Measurements from ENCODE around the gene CBS.
"Not testable (repeated sequence)": the region's sequence is repeated elsewhere in the genome, so short reads cannot be mapped to it uniquely, and the experiment has no call there.

The CBS gene

DNA sequence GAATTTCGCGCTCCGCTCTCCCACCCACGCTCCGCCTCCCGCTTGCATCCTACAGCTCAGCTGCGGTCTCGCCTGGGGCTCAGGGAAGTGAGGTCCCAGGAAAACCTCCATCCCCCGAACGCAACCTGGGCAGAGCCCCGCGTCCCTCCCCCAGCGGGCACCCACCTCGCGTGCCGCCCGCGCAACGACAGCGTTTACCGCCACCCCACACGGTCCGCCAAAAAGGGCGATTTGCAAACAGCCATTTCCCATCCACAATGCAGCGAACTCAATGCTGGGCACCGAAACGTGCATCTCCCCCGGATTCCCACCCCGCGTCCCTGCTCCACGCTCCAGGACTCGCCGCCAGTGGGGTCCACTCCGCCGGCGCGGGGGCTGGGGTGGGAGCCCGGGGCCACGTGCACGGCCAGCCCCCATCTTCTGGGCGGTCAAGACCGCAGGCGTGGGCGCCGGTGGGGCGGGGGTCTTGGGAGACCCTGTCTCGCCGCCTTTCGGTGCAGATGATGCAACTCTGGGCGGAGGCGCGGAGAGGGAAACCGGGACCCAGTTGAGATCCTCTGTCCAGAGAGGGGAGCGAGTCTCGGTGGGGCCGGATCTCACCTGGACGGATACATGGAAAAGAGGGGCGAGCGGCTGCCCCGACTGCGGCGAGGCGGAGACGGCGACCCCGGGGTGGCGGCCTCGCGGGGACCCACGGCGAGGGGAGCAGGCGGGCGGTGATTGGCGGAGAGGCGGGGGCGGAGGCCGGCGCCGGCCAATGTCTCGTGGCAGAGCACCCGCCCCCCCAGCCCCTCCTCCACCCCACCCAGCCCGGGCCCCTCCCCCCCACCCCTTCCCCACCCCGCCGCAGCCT, at the start of gene CBS:
CBS (minus strand) TSS at position 666 of the 853 bp plus-strand sequence. CDS start 3,642 bp downstream, outside the sequence.
- not testable (repeated sequence) for DNase-seq

DNA sequence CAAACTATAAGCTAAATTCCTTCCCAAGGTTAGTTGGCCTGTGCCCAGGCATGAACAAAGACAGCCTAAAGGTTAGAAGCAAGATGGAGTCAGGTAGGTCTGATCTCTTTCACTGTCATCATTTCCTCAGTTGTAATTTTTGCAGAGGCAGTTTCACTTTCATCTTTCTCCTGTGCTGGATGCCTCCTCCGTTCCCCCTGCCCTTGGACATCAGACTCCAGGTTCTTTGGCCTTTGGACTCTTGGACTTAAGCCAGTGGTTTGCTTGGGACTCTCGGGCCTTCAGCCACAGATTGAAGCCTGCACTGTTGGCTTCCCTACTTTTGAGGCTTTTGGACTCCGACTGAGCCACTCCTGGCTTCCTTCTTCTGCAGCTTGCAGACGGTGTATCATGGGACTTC, 40.3 kb upstream of the CBS start:
- DNase-seq: not testable (repeated sequence)

DNA sequence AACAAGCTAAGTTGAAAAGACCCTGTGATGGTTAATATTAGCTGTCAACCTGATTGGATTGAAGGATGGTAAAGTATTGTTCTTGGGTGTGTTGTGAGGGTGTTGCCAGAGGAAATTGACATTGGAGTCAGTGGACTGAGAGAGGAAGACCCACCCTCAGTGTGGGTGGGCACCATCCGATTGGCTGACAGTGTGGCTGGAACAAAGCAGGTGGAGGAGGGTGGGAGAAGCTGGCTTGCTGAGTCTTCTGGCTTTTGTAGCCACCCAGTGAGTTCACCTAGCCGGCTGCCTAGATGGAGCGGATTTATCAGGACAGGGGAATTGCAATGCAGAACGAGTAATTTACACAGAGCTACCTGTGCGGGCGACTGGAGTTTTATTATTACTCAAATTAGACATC, 38.8 kb upstream of the CBS start:
- not testable (repeated sequence) for DNase-seq

DNA sequence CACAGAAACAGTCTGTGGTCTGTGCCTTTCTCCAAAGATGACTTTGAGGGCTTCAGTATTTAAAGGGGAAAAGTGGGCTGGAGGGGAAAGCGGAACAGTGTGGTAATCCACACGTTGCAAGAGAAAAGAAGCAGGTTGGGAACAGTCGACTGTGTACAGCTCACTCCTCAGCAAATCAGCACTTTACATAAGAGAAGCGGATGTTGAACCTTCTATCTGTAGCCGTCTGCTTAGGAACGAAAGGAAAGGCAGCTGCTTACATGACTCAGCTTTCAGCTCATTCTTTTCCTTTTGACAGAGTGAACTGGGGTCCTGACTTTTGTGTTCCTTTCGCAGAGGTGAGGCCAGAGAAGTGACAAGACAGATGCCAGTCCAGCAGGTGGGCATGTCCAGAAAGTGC, 33.4 kb upstream of the CBS start:
- DNase-seq: not testable (repeated sequence)

DNA sequence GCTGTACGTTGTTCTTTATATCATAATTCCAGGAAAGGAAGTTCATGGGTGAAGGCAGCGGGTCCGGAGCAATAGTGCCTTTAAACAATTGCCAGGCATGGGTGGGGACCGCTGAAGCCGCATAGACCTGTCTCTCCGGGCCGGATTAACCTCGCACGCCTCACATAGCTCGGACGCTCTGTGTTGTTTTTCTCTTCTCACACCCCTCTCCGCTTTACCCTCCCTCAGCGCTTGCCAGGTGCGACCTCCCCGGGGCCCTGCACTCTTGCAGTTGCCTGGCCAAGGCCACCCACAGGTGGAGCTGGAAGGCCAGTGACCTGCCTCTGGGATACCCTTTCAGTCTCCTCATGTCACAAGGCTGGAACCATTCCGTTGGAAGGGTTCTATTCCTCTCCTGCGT, 32.5 kb upstream of the CBS start:
- DNase-seq: not testable (repeated sequence)

DNA sequence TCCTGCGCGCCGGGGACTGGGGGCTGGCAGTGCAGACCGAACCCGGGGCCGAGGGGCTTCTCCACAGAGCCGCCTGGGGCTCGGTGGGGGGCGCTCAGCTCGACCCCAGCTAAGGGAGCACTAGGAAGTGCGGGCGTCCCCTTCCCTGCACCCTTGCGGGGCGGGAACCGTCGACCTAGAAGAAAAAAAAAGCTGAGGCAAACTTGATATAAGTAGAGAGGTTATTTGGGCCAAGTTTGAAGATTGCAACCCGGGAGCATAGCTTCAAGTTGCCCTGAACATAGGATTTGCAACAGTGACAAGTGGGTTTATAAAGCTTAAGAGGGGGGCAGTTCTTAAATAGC, 32.1 kb upstream of the CBS start:
- DNase-seq: not testable (repeated sequence)

DNA sequence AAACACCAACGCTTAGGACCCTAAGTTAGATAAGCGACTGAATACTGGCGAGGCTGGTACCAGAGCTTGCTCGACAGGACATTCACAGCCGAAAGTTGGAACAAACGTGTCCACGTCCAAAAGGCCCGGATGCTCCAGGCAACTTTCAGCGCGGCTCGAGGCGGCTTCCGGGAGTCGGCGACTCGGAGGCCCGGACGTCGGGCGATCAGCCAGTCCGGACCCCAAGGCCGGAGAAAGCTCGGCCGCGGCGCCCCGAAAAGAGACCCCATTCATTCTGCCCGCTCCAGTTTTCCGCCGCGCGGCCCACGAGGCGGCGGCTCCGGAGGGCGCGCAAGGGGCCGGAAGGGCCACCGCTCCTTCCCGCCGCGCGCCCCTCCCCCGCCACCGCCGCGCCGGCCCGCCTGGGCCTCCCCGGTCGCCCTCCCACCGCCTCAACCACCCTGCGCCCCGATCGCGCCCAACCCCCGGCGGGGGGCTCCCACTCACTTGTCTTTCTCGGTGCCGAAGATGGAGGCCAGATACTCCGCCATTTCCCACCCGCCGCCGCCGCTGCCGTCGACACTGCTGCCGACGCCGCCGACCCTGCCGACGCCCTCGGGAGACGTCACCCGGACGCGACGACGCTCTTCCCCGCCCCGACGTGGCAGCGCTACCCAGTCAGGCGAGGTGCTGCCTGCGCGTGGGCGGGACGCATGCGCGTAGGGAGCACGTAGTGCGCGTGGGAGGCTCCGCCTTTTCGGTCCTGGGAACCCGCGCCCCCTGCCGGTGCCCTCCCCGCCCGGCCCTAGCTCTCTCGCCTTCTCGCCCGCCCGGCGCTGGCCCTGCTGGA, 31.5 kb upstream of the CBS start, which contains the start of gene U2AF1:
U2AF1 (minus strand) TSS at position 606 of the 829 bp plus-strand sequence; CDS start at position 530, 76 bp downstream.
- DNase-seq: not testable (repeated sequence)

DNA sequence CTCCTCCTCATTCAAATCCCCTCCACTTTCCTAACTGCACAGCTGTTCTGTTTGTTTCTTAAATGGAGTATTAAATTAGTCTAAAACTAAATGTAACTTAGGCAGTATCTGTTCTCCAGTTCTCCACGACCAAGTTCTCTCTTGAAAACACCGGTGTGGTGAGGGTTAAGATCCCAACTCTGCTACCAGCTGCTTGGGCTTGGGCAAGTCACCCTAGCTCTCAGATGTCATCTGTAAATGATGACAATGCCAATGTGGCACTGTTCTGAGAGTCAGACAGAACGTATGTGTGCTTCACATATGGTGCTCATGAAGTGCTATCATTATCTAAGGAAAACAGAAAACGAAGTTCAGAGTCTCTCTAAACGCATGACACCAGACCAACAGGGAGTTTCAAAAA, 29.0 kb upstream of the CBS start:
- not testable (repeated sequence) for DNase-seq

DNA sequence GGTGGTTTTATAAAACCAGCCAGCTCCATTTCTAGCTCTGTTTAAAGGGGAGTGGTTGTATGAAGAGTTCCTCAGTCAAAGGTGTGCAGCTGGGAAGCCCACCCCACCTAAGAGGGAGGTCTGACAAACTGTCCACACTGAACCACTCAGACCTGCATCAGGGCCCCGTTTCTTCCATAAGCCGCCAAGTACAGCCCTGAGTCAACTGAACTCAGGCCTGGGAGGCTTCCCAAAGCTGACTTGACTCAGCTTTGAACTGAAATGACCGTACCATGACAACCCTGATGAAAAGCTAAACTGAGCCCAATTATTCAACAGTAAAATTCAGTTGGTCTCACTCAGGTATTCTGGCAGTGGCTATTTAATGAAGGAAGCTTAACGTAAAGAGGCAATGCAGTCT, 26.6 kb upstream of the CBS start:
- not testable (repeated sequence) for DNase-seq

DNA sequence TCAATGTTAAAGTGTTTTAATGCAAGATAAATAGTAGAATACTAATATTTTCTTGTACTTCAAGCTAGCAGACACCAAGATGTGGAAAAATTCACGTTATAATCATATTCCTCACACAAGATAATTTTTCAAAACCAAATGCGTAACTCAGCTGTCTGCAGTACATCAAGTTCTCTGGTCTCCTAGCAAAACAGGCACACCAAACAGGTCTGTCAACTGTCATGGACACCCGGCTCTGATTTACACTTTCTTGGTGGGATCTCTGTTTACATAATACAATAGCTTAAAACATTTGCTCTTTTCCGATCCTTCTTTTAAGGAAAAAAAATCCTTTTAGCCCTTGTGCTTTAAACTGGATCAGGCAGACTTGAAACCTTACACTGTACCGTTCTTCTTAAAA, 26.0 kb upstream of the CBS start:
- not testable (repeated sequence) for DNase-seq

DNA sequence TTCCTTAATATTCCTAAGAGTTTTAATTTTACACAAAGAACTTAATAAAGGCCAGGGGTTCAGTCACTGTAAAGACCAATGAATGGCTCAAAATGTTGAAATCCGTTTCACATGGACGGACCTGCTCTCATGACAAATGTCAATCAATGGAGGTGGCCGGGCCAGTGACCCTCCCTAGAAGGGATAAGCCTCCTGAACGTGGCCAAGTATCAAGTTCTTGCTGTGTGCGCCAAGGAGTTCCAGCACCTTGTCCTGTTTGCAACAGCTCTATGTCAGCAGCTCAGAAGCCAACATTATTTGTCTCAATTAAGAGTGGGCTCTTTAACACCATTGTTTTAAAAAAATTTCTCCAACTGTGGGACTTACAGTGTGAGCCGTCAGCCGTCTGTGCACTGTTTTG, 25.4 kb upstream of the CBS start:
- DNase-seq: not testable (repeated sequence)

DNA sequence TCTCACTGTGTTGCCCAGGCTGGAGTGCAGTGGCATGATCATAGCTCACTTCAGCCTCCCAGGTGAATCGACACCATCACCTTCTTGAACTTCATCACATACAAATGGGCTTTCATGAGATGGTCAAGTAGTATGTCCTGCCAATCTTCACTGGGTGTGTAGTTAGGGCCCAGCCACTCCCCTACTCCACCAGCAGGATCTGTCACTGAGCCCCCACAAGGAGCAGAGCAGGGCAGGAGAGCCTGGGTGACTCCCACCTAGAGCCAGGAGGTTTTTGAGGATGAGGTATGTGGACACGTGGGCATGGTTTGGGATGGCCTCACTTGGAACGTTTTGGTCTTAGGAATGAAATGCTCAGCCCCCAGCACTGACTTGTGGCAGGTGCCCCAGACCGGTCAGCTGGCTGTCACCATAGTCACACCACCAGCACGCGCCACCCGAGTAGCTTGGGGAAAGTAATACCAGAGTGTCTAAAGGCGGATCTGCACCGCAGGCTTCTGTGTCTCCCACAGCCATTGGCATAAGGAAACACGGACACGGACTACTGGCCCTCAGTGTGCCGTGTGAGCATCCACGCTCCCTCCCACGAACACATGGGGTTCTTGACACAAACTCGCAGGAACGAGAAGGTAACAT, 16.5 kb upstream of the CBS start:
- DNase-seq: not testable (repeated sequence)

DNA sequence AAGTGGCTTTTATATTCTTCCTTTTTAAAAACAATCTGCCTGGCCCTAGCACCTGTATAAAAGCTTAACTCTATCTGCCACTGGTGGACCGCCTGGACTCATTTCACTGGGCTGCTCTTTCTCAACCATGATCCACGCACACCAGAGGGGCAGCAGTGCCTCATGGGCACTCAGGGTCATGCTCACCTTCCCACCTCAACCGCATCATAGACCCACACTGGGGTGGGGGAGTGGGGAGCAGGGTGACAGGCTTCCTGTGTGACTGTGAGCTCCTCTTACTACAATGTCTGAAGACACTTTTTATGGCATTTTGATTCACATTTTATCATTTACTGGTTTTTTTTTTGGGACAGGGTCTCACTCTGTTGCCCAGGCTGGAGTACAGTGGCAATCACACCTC, 15.3 kb upstream of the CBS start:
- DNase-seq: not testable (repeated sequence)

DNA sequence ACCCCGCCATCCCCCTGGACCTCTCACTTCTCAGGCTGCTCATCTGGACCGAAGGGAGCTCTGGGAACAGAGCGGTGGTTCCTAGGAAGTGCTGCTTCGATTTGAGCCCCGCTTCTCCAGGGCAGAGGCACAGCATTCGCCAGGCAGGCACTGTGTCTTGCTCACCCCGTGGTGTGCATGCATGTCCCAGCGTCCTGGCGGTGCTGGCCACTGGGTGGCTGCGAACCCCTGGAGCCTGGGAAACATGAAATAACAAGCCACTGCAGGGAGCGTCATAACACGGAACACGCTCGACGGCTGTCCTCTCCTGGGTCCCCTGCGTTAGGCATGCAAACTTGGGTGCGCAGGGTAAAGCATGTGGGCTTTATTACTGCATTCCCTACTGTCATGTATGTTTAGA, 13.8 kb upstream of the CBS start:
- not testable (repeated sequence) for DNase-seq

DNA sequence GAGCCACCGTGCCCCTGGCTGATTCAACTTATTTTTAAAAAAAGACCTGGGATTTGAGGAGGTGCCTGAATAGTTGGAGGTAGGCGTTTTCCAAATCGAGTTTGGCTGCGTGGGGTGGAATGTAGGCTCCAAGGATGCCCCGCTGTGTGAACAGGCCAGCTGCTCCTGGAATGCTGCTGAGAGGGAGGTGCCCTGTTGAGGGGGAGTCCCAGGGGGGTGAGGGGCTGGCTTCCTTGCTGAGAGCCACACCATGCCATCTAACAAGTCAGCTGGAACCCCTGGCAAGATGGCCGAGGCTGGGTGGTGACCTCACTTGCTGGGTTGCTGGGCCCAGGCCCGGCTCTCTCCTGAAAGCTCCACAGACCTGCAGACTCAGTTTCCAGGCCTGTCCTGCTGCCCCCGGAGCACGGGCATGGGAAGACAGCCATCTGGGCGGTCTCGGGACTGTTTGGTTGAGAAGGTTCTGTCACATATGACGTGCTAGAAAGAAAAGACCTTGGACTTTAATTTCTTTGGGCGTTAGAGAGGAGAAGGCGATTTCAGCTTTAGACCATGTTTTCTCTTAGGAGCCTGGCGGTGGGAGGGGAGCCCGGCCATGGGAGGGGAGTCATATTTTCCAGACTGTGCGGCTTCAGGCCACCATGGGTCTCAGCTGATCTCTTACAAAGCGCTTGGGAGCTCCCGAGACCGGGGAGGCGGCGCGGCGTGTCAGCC, 7.1 kb upstream of the CBS start:
- DNase-seq: not testable (repeated sequence)

DNA sequence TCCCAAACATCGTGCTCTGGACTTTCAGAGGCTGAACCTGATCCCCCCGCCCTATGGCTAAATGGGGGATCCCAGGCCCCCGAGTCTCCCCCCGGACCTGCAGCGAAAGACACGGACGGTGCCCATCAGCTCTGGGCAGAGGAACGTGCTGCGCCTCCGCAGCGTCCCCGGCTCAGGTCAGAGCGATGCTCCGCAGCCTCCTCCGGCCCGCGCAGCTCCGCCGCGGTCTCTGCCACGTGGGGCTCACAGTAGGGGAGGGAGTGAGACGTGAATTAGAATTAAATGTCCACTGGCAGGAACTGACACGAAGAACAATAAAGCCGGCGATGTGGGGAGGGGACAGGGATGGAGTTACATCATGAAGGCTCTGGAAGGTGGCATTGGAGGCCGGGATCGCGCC, 1.0 kb upstream of the CBS start:
- DNase-seq: not testable (repeated sequence)

DNA sequence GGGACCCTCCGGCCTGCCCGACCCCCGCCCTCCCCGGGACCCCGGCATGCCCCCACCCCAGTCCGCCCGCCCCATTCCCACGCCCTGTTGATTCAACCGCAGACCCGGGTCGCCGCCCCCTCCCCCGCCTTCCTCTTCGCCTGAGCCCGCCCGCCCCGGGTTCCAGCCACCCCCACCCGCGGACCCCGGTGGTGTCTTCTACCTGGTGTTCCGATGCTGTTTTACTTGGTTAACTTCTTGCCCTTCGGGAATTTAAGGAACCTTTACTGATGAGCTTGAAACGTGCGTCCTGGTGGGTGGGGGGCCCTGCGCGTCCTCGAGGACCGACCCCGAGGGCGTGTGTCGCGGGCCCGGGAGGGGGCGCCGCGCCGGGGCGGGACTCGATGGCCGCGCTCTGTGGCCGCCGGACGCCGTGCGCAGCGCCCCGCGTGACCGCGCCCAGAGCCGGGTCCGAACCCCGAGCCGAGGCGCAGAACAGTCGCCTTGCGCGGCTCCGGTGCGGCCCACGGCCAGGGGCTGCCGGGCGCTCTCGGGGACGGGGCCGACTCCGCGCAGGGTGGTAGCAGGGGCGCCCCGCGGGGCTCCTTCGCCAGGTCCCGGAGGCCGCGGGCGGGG, 495 bp upstream of the CBS start:
- not testable (repeated sequence) for DNase-seq

DNA sequence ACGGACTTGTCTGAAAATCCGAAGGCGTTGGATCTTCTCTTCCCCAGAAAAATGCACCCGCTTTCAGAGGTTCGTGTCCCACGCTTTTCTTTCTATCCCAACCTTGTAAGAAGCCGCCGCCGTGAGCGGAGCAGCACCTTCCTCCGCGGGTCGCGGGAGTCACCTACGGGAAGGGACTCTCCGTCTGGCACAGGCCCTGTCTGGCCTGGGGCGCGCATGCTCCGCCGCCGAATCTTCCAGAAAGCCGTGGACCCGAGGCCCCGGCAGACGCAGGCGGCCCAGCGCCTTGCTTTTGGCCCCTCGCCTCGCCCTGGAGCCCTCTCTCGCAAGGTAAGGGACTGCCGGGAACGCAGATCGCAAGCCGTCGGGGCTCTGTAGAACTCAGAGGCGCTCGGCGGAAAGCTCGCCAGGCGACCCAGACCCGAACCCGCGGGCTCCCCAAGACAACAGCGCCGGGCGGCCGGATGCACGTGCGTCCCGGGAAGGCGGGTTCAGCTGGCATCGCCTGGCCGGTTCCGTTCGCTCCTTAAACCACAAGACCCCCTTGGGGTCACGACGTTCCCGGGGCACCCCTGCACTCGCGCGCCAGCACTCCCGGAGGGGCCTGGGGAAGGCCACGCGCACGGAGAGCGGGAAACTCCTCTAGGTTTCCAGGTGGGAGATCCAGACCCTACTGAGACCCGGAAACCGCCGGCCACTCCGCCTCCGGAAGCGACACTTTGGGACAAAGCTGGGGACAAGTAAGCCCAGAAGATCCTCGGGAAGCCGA, 1.1 kb downstream of the CBS start:
- DNase-seq: not testable (repeated sequence)

DNA sequence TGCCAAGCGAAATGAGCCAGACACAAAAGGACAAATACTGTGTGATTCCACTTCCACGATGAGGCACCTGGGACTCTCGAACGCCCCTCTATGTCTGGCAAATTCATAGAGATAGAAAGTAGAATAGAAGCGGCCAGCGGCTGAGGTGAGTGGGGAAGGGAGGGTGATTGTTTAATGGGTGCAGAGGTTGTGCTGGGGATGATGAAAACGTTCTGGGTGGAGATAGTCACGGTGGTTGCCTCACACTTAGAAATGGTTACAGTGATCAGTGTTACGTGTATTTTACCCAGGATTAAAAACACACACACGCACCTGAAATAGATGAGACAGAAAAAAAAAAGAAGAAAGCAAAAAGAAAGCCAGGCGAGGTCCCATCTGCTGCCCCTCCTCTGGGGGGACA, 2.9 kb downstream of the CBS start:
- DNase-seq: not testable (repeated sequence)

DNA sequence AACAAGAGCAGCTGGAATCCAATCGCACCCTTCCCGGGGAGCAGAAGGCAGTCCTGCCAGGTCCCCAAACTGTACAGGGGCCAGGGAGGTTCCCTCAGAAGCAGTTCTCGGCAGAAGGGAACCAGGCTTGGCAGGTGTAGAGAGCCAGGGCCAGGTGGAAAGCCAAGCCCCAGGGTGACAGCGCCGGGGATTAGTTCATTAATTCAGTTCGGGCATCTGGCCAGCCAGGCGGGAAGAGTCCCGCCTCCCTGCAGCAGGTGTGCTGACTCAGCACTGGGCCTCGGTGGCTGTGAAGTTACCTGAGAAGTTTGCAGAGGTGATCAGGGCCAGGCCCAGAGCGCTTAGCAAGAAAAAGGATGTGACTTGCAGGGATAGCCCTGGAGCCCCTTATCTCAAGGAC, 6.0 kb downstream of the CBS start:
- DNase-seq: not testable (repeated sequence)

DNA sequence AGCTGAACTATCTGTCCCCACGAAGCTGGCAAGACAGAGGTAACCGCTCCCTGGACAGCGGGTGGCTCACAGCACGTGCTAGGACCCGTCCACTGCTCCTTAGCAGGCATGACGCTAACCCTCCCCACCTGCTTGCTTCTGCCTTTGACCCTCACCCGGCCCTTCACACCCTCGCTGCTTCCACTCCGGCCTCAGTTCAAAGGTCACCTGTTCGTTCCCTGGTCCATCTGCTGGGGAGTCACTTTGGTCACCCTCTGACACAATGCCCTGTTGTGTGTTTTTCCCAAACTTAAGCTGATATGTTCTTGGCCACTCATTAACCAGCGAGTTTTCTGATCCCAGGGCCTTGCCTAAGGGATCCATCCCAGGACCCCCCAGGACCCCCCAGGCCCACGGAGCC, 7.6 kb downstream of the CBS start:
- not testable (repeated sequence) for DNase-seq
